Activated CD4-positive, CD25-positive, alpha-beta regulatory T cell (primary cell): ENCODE results near the gene JAML.
A peak's percentile ranks its signal among the peaks of the same experiment; 100 is the strongest.

Source experiments
- DNase-seq, 4 experiments: peaks; one replicate each; lab custom pipeline; 2025; lab: John Stamatoyannopoulos, UW

JAML gene

GRCh38 chr11:118215765-118216164 lies 9.0 kb downstream of the JAML start:
- DNase-seq: no peak

DNA sequence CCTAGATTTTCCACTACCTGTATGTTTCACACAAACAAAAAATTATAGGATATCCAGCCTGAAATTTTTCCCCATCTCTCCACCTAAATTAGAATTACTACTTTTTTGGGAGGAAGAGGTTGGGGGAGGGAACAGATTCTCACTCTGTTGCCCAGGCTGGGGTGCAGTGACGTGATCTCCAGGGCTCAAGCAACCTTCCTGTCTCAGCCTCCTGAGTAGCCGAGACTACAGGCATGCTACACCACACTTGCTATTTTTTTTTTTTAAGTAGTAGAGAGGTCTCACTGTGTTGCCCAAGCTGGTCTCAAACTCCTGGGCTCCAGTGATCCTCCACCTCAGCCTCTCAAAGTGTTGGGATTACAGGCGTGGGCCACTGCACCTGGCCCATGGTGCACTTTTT lies 9.5 kb downstream of the JAML start:
- no peak for DNase-seq

- DNase-seq: no peak
These were observed 10.4 kb downstream of the JAML start for GRCh38 chr11:118214210-118214914.

DNA sequence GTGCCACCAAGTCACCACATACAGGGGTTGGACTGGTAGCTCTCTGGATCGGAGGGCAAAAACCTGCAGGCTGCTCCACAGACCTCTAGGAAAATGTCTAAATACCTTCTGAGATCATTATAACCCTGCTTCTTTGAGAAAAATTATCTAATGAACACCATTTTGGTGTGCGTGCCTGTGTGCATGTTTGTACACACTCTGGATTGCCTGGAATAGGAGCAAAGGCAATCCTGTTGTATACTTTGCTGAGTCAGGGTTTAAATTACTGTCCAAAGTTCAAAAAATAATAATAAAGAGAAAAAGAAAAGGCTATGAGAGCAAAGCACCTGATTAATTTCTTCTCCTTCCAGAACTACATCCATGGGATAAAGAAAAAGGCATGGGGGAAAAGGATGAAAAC lies 11.0 kb downstream of the JAML start:
- DNase-seq: no peak

GRCh38 chr11:118213201-118213600 lies 11.6 kb downstream of the JAML start:
- no peak for DNase-seq

GRCh38 chr11:118212781-118213191 lies 12.0 kb downstream of the JAML start:
- DNase-seq: no peak

DNA sequence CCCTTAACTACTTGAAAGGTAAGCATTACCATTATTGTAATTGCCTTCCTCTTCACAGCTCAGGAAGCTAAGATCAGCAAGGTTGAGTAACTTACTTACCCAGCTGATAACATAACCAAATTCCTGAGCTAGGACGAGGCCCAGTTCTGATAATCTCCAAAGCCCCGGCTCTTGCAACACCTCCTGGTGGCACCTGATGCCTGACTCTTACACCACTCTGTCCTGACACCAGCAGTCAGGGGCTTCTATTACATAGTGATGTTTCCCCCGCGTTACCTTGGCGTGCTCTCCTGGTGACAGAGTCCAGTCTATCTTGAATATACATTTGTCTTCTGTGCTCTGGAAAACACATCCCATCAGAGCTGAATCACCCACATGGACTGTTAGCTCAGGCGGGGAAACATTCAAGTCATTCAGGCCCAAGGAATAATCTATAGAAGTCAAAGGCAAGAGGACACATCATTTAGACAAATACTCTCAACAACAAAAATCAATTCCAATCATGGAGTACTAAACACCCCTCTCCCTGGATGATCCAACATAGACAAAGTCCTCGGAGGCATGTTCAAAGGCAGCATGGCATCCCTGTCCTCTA lies 12.6 kb downstream of the JAML start:
- no peak for DNase-seq

GRCh38 chr11:118211006-118211405 lies 13.8 kb downstream of the JAML start:
- DNase-seq: no peak

DNA sequence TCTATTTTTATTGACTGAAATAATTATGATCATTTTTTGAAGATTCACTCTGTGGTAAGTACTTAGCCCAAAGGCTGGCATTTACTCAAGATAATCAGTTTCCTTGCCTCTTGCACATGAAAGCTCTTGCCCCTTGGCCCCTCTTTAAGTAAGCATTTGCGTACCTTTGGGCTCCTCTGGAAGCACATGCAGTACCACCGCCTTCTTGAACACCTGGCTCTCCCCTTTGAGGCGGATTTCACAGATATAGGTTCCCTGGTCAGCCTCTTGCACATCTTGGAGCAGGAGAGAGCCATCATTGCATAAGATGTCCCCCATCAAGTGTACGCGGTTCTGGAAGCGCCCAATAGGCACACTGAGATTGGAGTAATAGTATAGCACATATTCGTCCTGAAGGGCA lies 14.5 kb downstream of the JAML start:
- no peak for DNase-seq

DNA sequence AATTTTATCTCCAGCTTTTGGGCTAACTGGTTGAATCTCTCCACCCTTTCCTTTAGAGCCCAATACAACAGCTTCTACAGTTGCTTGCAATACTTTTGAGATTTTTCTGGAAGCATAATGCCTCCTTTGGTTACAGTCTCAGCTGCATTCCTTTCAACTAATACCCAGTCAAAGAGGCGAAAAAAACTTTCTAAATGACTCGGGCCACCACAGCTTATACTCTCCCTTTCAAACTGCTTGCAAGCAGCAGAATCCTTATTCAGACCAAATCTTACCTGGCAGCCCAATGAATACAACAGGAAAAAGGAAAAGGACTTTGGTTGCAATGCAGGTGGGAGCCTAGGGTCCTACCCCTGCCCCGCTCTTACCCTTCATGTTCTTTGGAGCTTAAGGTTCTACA lies 15.8 kb downstream of the JAML start:
- no peak for DNase-seq

DNA sequence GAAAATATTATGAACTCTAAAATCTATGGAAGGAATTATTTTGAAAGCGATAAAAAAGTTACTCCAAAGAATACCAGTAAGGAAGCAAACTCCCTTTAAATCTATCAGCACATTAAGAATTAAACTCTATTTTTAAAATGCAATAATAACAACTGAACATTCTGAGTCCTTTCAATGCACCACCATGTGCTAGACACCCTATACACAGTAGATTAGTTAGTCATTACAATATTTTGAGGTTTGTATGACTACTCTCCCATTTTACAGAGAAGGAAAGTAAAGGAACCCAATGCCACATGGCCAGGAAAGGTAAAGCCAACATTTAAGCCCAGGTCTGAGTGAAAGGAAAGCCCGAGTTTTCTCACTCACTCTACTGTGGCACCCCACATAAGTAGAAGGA lies 17.7 kb downstream of the JAML start:
- no peak for DNase-seq

DNA sequence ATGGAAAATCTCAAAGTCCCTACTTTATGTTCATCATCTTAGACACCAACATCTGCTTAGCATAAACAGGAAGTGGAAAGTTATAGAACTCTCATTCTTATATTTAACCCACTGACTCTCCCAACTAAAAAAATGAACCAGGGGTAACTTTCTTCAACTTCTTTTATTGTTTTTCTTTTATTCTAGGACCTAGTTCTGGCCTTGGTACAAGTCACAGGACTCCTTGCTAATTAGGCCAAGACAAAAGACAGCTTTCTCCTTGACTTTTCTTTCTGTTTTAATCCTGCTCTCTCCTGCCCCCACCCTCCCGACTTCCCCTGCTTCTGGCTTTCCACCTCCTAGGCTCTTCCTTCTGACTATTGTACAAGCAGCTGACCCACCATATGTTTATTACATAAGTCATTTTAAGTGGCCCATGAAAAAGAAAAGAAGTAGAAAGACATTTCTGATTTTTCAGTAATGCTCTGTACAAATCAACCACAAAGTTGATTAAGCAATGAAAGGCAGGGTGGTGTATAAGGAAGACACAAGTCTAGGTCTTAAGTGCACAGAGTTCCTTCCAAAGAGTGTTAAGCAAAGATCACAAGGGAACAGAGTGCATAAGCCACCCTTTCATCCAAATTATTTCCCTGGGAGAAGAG lies 18.3 kb downstream of the JAML start:
- DNase-seq: no peak

- DNase-seq: no peak
These were observed 19.0 kb downstream of the JAML start for GRCh38 chr11:118205606-118206378.

DNA sequence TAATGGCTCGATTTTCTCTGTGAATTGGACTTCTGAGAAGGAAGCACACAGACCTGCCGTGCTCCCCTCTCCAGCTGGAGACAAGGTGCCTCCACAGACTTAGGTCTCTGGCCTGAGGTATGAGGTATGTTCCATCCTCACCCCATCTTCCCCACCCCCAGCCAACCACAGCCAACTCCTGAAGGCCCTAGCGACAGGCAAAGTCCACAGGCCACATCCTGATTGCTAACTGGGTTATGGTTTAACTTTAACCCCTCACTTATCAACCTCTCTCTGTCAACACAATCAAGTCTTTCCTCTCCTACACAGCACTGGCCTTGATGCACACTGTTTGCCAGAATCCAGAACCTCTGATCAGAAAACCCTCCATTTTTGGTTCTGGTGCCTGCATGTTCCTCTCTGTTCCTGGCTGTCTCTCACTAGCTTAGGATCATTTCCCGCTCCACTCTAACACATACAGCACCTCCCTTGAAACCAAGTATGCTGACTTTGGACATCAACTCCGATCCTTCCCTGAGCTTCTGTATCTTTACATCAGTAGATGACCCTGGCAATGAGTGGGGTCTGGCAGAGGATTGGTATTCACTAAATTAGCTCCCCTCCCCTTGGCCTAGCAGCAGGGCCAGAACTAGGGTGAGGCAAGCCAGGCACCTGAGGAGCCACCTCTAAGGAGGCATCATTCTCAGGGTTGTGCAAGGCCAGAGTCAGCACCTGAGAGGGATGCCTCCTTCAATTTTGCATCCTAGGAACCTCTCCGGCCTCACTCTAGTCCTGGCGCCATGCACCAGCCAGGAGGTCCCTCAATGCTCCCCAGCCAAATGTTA lies 22.0 kb downstream of the JAML start:
- no peak for DNase-seq

DNA sequence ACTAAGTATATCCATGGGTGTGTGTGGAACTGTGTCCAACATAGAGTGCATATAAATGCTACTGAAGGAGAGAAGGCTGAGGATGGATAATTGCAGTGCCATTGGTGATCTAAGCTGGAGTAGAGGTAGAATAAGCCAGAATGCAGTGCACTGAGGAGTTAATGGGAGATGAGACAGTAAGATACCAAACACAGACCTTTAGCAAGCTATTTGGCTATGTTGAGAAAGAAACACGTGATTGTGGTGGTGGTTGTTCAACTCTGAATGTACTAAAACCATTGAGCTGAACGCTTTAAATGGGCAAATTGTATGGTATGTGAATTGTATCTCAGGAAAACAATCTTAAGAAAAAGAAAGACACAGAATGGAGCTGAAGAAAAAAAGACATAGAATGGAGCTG lies 22.8 kb downstream of the JAML start:
- DNase-seq: no peak

- no peak for DNase-seq
These were observed 23.7 kb downstream of the JAML start for GRCh38 chr11:118200901-118201680.

GRCh38 chr11:118200497-118200896 lies 24.3 kb downstream of the JAML start:
- no peak for DNase-seq

GRCh38 chr11:118199135-118199534 lies 25.7 kb downstream of the JAML start:
- DNase-seq: no peak

DNA sequence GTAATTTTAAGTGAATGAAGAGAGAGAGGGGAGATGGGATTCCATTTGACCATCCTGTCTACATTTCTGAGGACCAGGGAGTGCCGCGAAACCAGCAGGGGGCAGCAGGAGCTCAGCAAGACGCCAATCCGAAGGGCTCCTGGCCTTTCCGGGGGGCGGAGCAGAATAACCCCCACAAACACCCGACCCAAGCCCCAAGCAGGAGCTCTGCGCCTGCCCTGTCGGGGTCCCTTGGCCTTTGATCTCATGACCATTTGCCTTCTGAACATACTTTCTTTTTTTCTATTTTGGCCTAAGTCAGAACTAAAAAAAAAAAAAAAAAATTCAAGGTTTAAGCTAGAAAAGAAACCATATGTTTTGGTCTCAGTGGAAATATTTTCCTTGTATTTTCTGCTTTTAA lies 26.4 kb downstream of the JAML start:
- peak; percentile 72 to 80 (median 80) for DNase-seq

DNA sequence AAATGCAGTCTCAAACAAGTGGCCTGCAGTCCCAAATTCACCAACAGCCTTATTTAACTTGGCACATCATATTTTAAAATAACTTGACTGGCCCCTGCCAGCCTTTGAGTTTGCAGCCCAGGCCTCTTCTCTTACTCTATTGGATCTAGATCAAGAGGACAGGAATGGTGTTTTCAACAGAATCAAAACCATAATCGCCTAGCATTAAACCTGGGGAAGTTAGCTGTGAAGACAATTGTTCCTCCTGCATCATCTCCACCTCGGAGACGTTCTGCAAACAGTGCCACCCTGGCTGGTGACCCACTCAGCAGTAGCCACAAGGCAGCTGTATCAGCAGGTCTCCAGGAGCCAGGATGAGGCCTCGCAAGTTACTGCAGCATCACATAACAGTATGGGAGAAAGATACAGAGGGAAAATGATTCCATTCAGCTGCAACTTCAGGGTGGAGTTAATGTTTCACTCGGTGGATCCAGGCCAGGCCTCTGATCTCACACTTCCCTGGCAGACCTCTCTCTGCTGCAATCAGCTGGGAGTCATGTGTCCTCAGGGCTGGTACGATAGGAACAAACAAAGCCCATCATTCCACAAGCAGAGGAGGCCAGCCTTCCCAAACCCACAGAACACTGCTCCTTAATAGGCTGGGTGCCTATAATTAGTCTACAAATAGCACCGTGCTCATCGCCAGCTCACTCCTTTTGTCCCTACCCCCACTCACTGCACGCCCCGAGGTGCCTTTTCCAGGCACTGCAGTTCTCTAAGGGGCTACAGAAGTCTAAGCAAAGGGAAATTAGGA lies 29.8 kb downstream of the JAML start:
- no peak for DNase-seq
